HCT116 (cell line): ENCODE measurements around the gene PLCH2. TPM values are rescaled to one million over a fixed set of nuclear protein-coding genes. Genes with fewer than 3 reads are reported as not detected.

ENCODE experiments used
- ATAC-seq: fragments of 200-7000 bp; cut with Tn5 transposase; 2 replicates; pipeline ENCODE4 v1.9.1; 2020; ENCODE audit warnings: mild to moderate bottlenecking, moderate library complexity
- BruUV-seq: library from RNA; stranded (reverse); fragments of 400-500 nt; replicated peaks from 2 replicates; lab custom pipeline; 2021; lab: Mats Ljungman, UMichigan
- CTCF ChIA-PET: fragments of 300-600 bp; sonication (Branson Sonifier 250); formaldehyde crosslinking; loops from one replicate; lab custom pipeline; 2021; ENCODE audit warnings: antibody characterized with exemption; lab: Charles Lee
- POLR2A ChIA-PET: fragments of 300-600, 350-600 bp; sonication (Branson Sonifier 250); formaldehyde crosslinking; loops from one replicate; lab custom pipeline; 2021; ENCODE audit warnings: antibody characterized with exemption; lab: Charles Lee
- RAD21 ChIA-PET, 2 experiments: fragments of 300-600 bp; sonication (Branson Sonifier 250); formaldehyde crosslinking; loops; one replicate each; lab custom pipeline; 2023; ENCODE audit warnings: low total read pairs in 2 of 2; ENCODE audit not compliant: uncharacterized antibody in 2 of 2, unreplicated experiment in 2 of 2, low non-redundant PET in 1 of 2; lab: Charles Lee
- DNase-seq: peaks from one replicate; pipeline ENCODE4 v3.0.0-alpha.2; 2010; ENCODE audit warnings: low read depth, low spot score
- H2AFZ ChIP-seq: fragments of 200-600 bp; shearing (Covaris generic), sonication (generic); 2 replicates; pipeline ENCODE4 v1.6.1; 2017; ENCODE audit warnings: low read depth, mixed run types, mixed read lengths, antibody characterized with exemption, low read length; ENCODE audit not compliant: poor library complexity, severe bottlenecking
- H3K27ac ChIP-seq: 2 replicates; pipeline ENCODE4 v1.5.1; 2012; ENCODE audit warnings: low read depth, low read length
- H3K27me3 ChIP-seq: fragments of 200-600 bp; sonication (generic); 2 replicates; pipeline ENCODE4 v1.6.1; 2016; ENCODE audit warnings: mixed run types, low read length, mixed read lengths; ENCODE audit not compliant: insufficient read depth
- H3K36me3 ChIP-seq, 2 experiments: fragments of 200-500 bp in 1 of 2; fragments of 200-600 bp in 1 of 2; sonication (Bioruptor generic) in 1 of 2; sonication (generic) in 1 of 2; 2 replicates each; pipeline versions ENCODE4 v1.5.1 to v1.6.1; 2014 to 2016; ENCODE audit warnings: low read length in 2 of 2, inconsistent platforms in 1 of 2, mixed read lengths in 1 of 2, mixed run types in 1 of 2; ENCODE audit not compliant: insufficient read depth in 2 of 2, control insufficient read depth in 1 of 2
- H3K4me1 ChIP-seq, 2 experiments: fragments of 200-600 bp in 1 of 2; sonication (generic) in 1 of 2; 2 replicates each; pipeline versions ENCODE4 v1.5.1 to v1.6.1; 2012 to 2017; ENCODE audit warnings: low read length in 2 of 2, inconsistent platforms in 1 of 2, mild to moderate bottlenecking in 1 of 2, mixed read lengths in 1 of 2, mixed run types in 1 of 2, moderate library complexity in 1 of 2; ENCODE audit not compliant: insufficient read depth in 2 of 2, control insufficient read depth in 1 of 2
- H3K4me2 ChIP-seq: fragments of 200-600 bp; sonication (generic); 2 replicates; pipeline ENCODE4 v1.6.1; 2017; ENCODE audit warnings: mixed run types, low read length, mixed read lengths
- H3K4me3 ChIP-seq, 2 experiments: fragments of 200-600 bp in 1 of 2; sonication (generic) in 1 of 2; replicated peaks in 1 of 2; 2 replicates each; pipeline ENCODE4 v1.5.1; 2011 to 2016; ENCODE audit warnings: low read length in 2 of 2, control low read depth in 1 of 2, low read depth in 1 of 2, mild to moderate bottlenecking in 1 of 2, mixed read lengths in 1 of 2, mixed run types in 1 of 2
- H3K79me2 ChIP-seq: fragments of 200-600 bp; sonication (generic); 2 replicates; pipeline ENCODE4 v1.6.1; 2017; ENCODE audit warnings: mild to moderate bottlenecking, mixed run types, low read length, moderate library complexity, mixed read lengths; ENCODE audit not compliant: insufficient read depth
- H3K9ac ChIP-seq: fragments of 200-600 bp; sonication (generic); 2 replicates; pipeline ENCODE4 v1.6.1; 2016; ENCODE audit warnings: low read length, mixed read lengths
- H3K9me2 ChIP-seq: fragments of 200-600 bp; sonication (generic), shearing (Covaris generic); 2 replicates; pipeline ENCODE4 v1.6.1; 2017; ENCODE audit warnings: mixed run types, mild to moderate bottlenecking, moderate library complexity; ENCODE audit not compliant: insufficient read depth
- H3K9me3 ChIP-seq, 2 experiments: fragments of 200-500 bp in 1 of 2; fragments of 200-600 bp in 1 of 2; sonication (Bioruptor generic) in 1 of 2; sonication (generic) in 1 of 2; 2 replicates each; pipeline ENCODE4 v1.6.1; 2014 to 2017; ENCODE audit warnings: low read length in 2 of 2, mixed read lengths in 2 of 2, inconsistent platforms in 1 of 2, low read depth in 1 of 2, mild to moderate bottlenecking in 1 of 2, mixed run types in 1 of 2, moderate library complexity in 1 of 2; ENCODE audit not compliant: control insufficient read depth in 1 of 2, insufficient read depth in 1 of 2
- H4K20me1 ChIP-seq: fragments of 200-600 bp; sonication (generic), shearing (Covaris generic); 2 replicates; pipeline ENCODE4 v1.6.1; 2017; ENCODE audit warnings: mixed run types, mild to moderate bottlenecking, moderate library complexity; ENCODE audit not compliant: insufficient read depth
- ATF3 ChIP-seq: IDR thresholded peaks from 2 replicates; pipeline ENCODE4 v1.6.1; 2012
- CTCF ChIP-seq, 3 experiments: fragments of 200-600 bp in 1 of 3; sonication (generic) in 1 of 3; IDR thresholded peaks in 2 of 3; conservative IDR thresholded peaks in 1 of 3; 2 replicates each; pipeline ENCODE4 v1.5.1; 2012 to 2017; ENCODE audit warnings: low read depth in 2 of 3, low read length in 2 of 3, antibody characterized with exemption in 1 of 3, borderline replicate concordance in 1 of 3, control low read depth in 1 of 3, mild to moderate bottlenecking in 1 of 3, mixed read lengths in 1 of 3, mixed run types in 1 of 3, moderate library complexity in 1 of 3; ENCODE audit not compliant: insufficient read depth in 1 of 3
- EGR1 ChIP-seq: IDR thresholded peaks from 2 replicates; pipeline ENCODE4 v1.6.1; 2012; ENCODE audit warnings: low read depth
- EZH2 ChIP-seq: fragments of 200-600 bp; sonication (generic); IDR thresholded peaks from 2 replicates; pipeline ENCODE4 v1.6.1; 2017; ENCODE audit warnings: antibody characterized with exemption, mixed run types
- POLR2AphosphoS5 ChIP-seq: IDR thresholded peaks from 2 replicates; pipeline ENCODE4 v1.6.1; 2011; ENCODE audit warnings: mild to moderate bottlenecking, low read depth, low read length, moderate library complexity
- RAD21 ChIP-seq: IDR thresholded peaks from 2 replicates; pipeline ENCODE4 v1.6.1; 2012; ENCODE audit warnings: low read depth, mild to moderate bottlenecking
- SP1 ChIP-seq: IDR thresholded peaks from 2 replicates; pipeline ENCODE4 v1.6.1; 2012; ENCODE audit warnings: low read depth
- ZFX ChIP-seq: fragments of 450-650 bp; IDR thresholded peaks from 2 replicates; pipeline ENCODE4 v1.6.1; 2017
- ZNF274 ChIP-seq: fragments of 200-500 bp; sonication (Bioruptor generic); IDR thresholded peaks from 2 replicates; pipeline ENCODE4 v1.6.1; 2014; ENCODE audit warnings: mild to moderate bottlenecking, low read depth, low read length, inconsistent platforms
- intact Hi-C: fragments of 100-400 bp; cut with micrococcal nuclease; formaldehyde crosslinking; loops from 2 replicates; pipeline ENCODE4 v1.10.0; 2022
- total RNA-seq: library from RNA; stranded (reverse); gene quantifications from one replicate; pipeline ENCODE4 v1.2.1, GENCODE V29; 2021; ENCODE audit not compliant: unreplicated experiment

Gene PLCH2
- total RNA-seq, 1 experiment from 2014 or later: 2.0 TPM

GRCh38 chr1:2472561-2473177 lies 3.4 kb upstream of the PLCH2 start:
- H3K4me2 ChIP-seq: no peak overlapping the region
- no peaks in the 10 kb centered on the region for H4K20me1 ChIP-seq
- ChIA-PET CTCF (no interaction called here), RAD21 (no interaction called here), POLR2A (no interaction called here)
- no peak overlapping the region for H3K27ac ChIP-seq
- H3K79me2 ChIP-seq: no peaks in the 10 kb centered on the region
- H3K9me3 ChIP-seq: no peaks in the 10 kb centered on the region
- intact Hi-C loops: no loop called here
- no peak overlapping the region for H2AFZ ChIP-seq
- BruUV-seq: no TSS peak
- no peaks in the 10 kb centered on the region for H3K27me3 ChIP-seq
- H3K36me3 ChIP-seq: no peaks in the 10 kb centered on the region
- no peak for TF ChIP-seq EZH2
- no peak for TF ChIP-seq ZFX
- no peak for TF ChIP-seq SP1
- no peak for TF ChIP-seq ZNF274
- no peak for TF ChIP-seq RAD21
- TF ChIP-seq EGR1: no peak
- no peak for TF ChIP-seq POLR2AphosphoS5
- TF ChIP-seq ATF3: no peak
- no peak for TF ChIP-seq CTCF (IDR thresholded peaks at IDR 0.05 in 2 of 3, conservative IDR thresholded peaks at IDR 0.05 in 1 of 3; ENCODE audit: borderline replicate concordance in 1 of 3, insufficient read depth in 1 of 3, low read depth in 2 of 3, low read length in 2 of 3)
- DNase-seq: no peak
- H3K4me3 ChIP-seq: no peak overlapping the region
- no peak overlapping the region for H3K9ac ChIP-seq
- no peaks in the 10 kb centered on the region for H3K9me2 ChIP-seq
- peaks cover 0 to 4% of the 10 kb centered on the region in 2 experiments; a peak in 1 of 4 replicates for H3K4me1 ChIP-seq
- ATAC-seq: no peak
